Breast epithelium (tissue), 4 donors: ENCODE measurements around the gene TMEM120A. TPM values are rescaled to one million over a fixed set of nuclear protein-coding genes. Genes with fewer than 3 reads are reported as not detected.
A peak's percentile ranks its signal among the peaks of the same experiment; 100 is the strongest.

ENCODE experiments used
- DNase-seq, 2 donors: peaks; one replicate each; pipeline ENCODE4 v3.0.0-alpha.2; 2019; ENCODE audit warnings: low spot score in 2 of 2
- H3K27ac ChIP-seq, 2 donors: fragments of 200-600 bp; sonication (generic) in 1 of 2; one replicate each; pipeline ENCODE4 v1.5.1; 2016 to 2019; ENCODE audit warnings: mild to moderate bottlenecking in 1 of 2
- H3K27me3 ChIP-seq, 2 donors: fragments of 200-600 bp; sonication (generic) in 1 of 2; one replicate each; pipeline versions ENCODE4 v1.5.1 to v1.6.0; 2017 to 2019; ENCODE audit warnings: control low read depth in 1 of 2, mild to moderate bottlenecking in 1 of 2
- H3K36me3 ChIP-seq: fragments of 200-600 bp; one replicate; pipeline ENCODE4 v1.5.1; 2019
- H3K4me1 ChIP-seq, 2 donors: fragments of 200-600 bp; sonication (generic); one replicate each; pipeline ENCODE4 v1.5.1; 2016 to 2019; ENCODE audit warnings: control low read depth in 1 of 2
- H3K4me3 ChIP-seq, 3 donors: fragments of 200-600 bp; sonication (generic); 1 replicate in 2 of 3; 2 replicates in 1 of 3; pipeline ENCODE4 v1.5.1; 2016 to 2019; ENCODE audit warnings: mild to moderate bottlenecking in 3 of 3, moderate library complexity in 2 of 3
- H3K9me3 ChIP-seq, 2 donors: fragments of 200-600 bp; sonication (generic) in 1 of 2; one replicate each; pipeline ENCODE4 v1.5.1; 2016 to 2019; ENCODE audit warnings: control low read depth in 1 of 2
- POLR2A ChIP-seq: fragments of 450-650 bp; IDR thresholded peaks from one replicate; pipeline ENCODE4 v1.6.1; 2016; ENCODE audit warnings: antibody characterized with exemption, mild to moderate bottlenecking, moderate library complexity
- POLR2AphosphoS5 ChIP-seq, 3 donors: sonication (generic); formaldehyde crosslinking; IDR thresholded peaks; one replicate each; pipeline ENCODE4 v1.6.1; 2017; ENCODE audit warnings: antibody characterized with exemption in 3 of 3
- intact Hi-C: fragments of 100-400 bp; cut with DNase I; formaldehyde crosslinking; loops from one replicate; pipeline ENCODE4 v1.15.1; 2023; ENCODE audit warnings: low total_unique reads
- total RNA-seq, 3 donors: library from RNA; depleted of rRNA; stranded (reverse); fragments of >200 nt; gene quantifications; one replicate each; pipeline ENCODE4 v1.1.0, GENCODE V29; 2016
- TF ChIP-seq, protein P1 (sequence below), 3 donors: fragments of 450-650 bp; IDR thresholded peaks; one replicate each; pipeline ENCODE4 v1.5.1; 2016 to 2017; ENCODE audit warnings: antibody characterized with exemption in 3 of 3, mild to moderate bottlenecking in 3 of 3, moderate library complexity in 3 of 3

The TMEM120A gene
- total RNA-seq, 3 donors from 2014 or later, result 27.2 to 52.0 (median 42.9) TPM

DNA sequence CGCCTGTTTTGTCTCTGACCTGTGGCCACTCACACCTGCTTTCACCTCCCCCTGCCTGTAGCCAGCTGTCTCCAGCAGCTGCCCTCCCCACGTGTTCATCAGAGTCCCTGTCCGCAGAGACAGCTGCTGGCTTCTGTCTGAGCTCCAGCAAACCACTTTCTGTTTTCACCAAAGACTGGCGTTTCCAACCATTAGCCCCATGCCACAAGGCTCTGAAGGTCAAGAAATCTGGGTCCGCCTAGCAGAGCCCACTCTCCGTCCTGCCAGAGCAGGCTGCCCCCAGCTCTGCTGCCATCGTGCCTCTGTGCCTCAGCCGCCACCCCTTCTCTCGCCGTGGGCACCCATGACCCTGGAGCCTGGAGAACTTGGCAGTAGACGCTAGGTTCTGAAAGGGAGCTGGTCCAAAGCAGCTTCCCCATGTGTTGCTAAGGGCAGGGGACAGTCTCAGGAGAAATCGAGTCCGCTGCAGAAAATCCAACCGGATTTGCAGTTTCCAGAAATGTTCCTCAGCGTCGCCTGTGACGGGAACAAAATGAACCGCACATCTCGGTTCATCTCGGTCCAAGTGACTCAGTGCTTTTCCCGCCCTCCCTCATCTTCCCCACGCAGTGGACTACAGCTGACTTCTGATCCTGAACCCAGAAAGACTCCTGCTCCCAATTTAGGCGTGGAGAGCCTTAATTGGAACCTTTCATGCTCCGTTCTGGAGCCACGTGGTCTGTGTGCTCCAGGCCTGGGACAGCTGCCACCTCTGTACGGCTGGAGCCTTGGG is 28.0 kb downstream of the TMEM120A start:
- DNase-seq, result peak in 1 of 2 donors; percentile 35
- peak overlapping the region; percentile 73 to 90 for H3K27ac ChIP-seq
- peak overlapping the region in 2 of 3 donors; percentile 11 to 39 for H3K4me3 ChIP-seq
- H3K27me3 ChIP-seq, result no peaks in the 10 kb centered on the region
- intact Hi-C loops, result no loop called here
- H3K9me3 ChIP-seq, result no peaks in the 10 kb centered on the region
- TF ChIP-seq, protein P1, sequence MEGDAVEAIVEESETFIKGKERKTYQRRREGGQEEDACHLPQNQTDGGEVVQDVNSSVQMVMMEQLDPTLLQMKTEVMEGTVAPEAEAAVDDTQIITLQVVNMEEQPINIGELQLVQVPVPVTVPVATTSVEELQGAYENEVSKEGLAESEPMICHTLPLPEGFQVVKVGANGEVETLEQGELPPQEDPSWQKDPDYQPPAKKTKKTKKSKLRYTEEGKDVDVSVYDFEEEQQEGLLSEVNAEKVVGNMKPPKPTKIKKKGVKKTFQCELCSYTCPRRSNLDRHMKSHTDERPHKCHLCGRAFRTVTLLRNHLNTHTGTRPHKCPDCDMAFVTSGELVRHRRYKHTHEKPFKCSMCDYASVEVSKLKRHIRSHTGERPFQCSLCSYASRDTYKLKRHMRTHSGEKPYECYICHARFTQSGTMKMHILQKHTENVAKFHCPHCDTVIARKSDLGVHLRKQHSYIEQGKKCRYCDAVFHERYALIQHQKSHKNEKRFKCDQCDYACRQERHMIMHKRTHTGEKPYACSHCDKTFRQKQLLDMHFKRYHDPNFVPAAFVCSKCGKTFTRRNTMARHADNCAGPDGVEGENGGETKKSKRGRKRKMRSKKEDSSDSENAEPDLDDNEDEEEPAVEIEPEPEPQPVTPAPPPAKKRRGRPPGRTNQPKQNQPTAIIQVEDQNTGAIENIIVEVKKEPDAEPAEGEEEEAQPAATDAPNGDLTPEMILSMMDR (IDR thresholded peaks at IDR 0.05), result no peak
- TF ChIP-seq POLR2AphosphoS5 (IDR thresholded peaks at IDR 0.05) (peak; percentile 22 to 90 (median 84)), POLR2A (no peak)
- peaks cover 0 to 4% of the 10 kb centered on the region in 2 donors for H3K4me1 ChIP-seq
- no peaks in the 10 kb centered on the region for H3K36me3 ChIP-seq

DNA sequence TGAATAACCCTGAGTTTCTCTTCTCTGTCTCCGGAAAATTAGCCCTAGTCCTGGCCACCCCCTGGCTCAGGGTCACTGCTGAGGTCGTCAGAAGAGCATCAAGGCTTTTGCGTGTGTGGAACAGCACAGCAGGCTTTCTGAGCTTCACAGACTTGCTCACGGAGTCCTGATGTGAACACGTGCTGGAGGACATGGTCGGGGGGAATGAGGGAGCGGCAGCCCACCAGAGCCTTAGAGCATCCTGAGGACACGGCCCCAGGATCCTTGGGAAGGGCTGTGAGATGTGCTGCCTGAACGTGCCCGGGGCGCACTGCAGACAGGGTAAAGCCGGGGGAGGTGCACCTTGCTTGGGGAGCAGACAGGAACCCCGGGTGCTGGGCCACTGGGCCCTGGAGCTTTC is 28.8 kb downstream of the TMEM120A start:
- TF ChIP-seq POLR2A, result no peak
- no peak for TF ChIP-seq POLR2AphosphoS5 (IDR thresholded peaks at IDR 0.05)
- TF ChIP-seq, protein P1 (IDR thresholded peaks at IDR 0.05), result no peak
- intact Hi-C loops, result no loop called here
- no peak for DNase-seq
- peak overlapping the region in 1 of 3 donors; percentile 39 for H3K4me3 ChIP-seq
- H3K4me1 ChIP-seq, result peaks cover 0 to 4% of the 10 kb centered on the region in 2 donors
- no peaks in the 10 kb centered on the region for H3K27me3 ChIP-seq
- peak overlapping the region; percentile 73 to 86 for H3K27ac ChIP-seq
- H3K9me3 ChIP-seq, result no peaks in the 10 kb centered on the region
- no peaks in the 10 kb centered on the region for H3K36me3 ChIP-seq

DNA sequence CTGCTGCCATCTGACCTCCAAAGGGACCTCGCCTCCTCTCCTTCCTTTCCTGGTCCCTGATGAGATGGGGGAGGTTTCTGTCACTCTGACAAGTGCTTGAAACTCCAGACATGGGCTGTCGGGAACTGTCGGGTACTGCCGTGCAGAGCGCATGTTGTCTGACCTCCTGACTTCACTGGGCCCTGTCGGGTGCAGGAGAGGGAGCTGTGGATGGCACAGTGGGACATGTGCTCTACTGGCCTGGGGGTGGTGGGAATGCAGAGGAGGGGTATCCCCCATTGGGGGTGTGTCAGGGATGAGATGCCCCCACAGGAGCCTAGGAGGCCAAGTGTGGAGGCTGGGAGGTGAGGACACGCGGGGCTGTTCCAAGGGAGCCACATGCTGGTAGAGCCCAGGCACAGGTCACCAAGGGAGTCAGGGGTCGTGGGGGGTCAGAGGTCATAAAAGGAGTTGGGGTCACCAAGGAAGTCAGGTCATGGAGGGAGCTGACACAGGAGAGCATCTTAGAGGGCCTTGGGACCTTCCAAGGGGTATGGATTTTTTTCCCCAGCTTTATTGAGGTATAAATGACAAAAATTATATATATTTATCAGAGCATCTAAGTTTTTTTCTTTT is 30.9 kb downstream of the TMEM120A start:
- no peaks in the 10 kb centered on the region for H3K9me3 ChIP-seq
- DNase-seq, result no peak
- intact Hi-C loops, result no loop called here
- no peaks in the 10 kb centered on the region for H3K27me3 ChIP-seq
- TF ChIP-seq, protein P1 (IDR thresholded peaks at IDR 0.05), result no peak
- TF ChIP-seq POLR2AphosphoS5 (IDR thresholded peaks at IDR 0.05) (no peak), POLR2A (no peak)
- no peaks in the 10 kb centered on the region for H3K36me3 ChIP-seq
- peak overlapping the region; percentile 52 to 83 for H3K27ac ChIP-seq
- peaks cover 0 to 4% of the 10 kb centered on the region in 2 donors for H3K4me1 ChIP-seq
- no peak overlapping the region for H3K4me3 ChIP-seq

DNA sequence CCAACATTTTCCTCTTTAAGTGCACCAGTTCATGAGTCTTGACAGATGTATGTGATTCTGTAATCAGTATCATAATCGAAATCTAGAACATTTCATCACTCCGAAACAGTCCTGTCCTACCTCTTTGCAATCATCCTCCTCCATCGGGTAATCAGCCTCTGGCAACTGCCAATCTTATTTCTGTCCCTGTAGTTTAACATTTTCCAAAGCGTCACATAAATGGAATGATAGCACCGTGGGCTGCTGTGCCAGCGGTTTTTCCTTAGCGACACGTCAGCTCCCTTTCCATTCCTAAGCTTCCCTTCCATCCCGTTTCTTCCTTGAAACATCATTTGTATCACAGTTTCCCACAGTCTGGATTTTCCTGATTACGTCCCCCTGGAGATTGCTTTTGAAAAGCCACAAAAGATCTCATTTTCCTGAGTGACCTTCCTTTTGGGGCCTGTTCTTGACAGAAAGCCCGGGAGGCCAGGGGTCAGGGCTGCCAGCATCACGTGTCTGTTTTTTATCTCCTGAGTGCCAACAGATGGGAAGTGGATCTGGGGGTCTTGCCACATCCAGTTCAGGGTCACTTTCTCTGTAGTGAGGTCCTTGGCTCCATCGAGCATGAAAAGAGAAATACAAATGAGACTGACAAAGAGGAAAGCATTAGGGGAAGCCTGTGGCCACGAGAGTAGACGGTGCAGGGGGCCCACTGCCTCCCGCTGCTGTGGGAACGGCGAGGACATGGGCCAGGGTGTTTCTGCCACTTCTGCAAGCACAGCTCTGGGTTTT is 31.6 kb downstream of the TMEM120A start:
- TF ChIP-seq POLR2A, result no peak
- peak in 2 of 3 donors; percentile 21 to 46 for TF ChIP-seq POLR2AphosphoS5 (IDR thresholded peaks at IDR 0.05)
- TF ChIP-seq, protein P1 (IDR thresholded peaks at IDR 0.05), result no peak
- peaks cover 0 to 4% of the 10 kb centered on the region in 2 donors for H3K4me1 ChIP-seq
- intact Hi-C loops, result no loop called here

More for the DNA sequence above, 31.6 kb downstream of the TMEM120A start:
- Histone ChIP-seq H3K36me3 (no peaks in the 10 kb centered on the region), H3K27me3 (no peaks in the 10 kb centered on the region), H3K27ac (peak overlapping the region; percentile 52 to 83), H3K9me3 (no peaks in the 10 kb centered on the region), H3K4me3 (no peak overlapping the region)
- DNase-seq, result no peak
